Stimulated activated CD4-positive, alpha-beta T cell treated with anti-CD3 and anti-CD28 coated beads, Interleukin-4, amount 100 ng/mL, for 48 hours (primary cell): Measurements from ENCODE around the gene PCDHA12.
"Not testable (repeated sequence)": the region's sequence is repeated elsewhere in the genome, so short reads cannot be mapped to it uniquely, and the experiment has no call there.

Source experiments
- DNase-seq, 2 donors: peaks; one replicate each; pipeline ENCODE4 v3.0.0-alpha.2; 2020; ENCODE audit warnings: low read depth in 2 of 2

The PCDHA12 gene

GRCh38 chr5:140875085-140876065 is at the start of gene PCDHA12:
PCDHA12 (plus strand) TSS chr5:140875308; CDS start chr5:140875473, 165 bp downstream.
- no peak for DNase-seq

- no peak for DNase-seq
Observed at GRCh38 chr5:140827704-140828361, 47.3 kb upstream of the PCDHA12 start, which contains the start of gene PCDHA6. PCDHA6 (plus strand) TSS chr5:140827960; CDS start chr5:140828092, 132 bp downstream.

- no peak for DNase-seq
Observed at GRCh38 chr5:140828362-140828737, 46.8 kb upstream of the PCDHA12 start.

- DNase-seq, result not testable (repeated sequence)
Observed at GRCh38 chr5:140829511-140830501, 45.3 kb upstream of the PCDHA12 start.

- no peak for DNase-seq
Observed at GRCh38 chr5:140833993-140834392, 41.1 kb upstream of the PCDHA12 start, which contains the start of gene PCDHA7. PCDHA7 (plus strand) TSS chr5:140834269; CDS start chr5:140834384, 115 bp downstream.

- DNase-seq, result not testable (repeated sequence)
Observed at GRCh38 chr5:140834439-140835008, 40.6 kb upstream of the PCDHA12 start.

GRCh38 chr5:140835622-140836510 is 39.2 kb upstream of the PCDHA12 start:
- DNase-seq, result no peak

GRCh38 chr5:140840978-140841962 is 33.8 kb upstream of the PCDHA12 start, which contains the start of gene PCDHA8:
PCDHA8 (plus strand) TSS chr5:140841187; CDS start chr5:140841322, 135 bp downstream.
- no peak for DNase-seq

- no peak for DNase-seq
Observed at GRCh38 chr5:140842798-140843733, 32.0 kb upstream of the PCDHA12 start.

- DNase-seq, result not testable (repeated sequence)
Observed at GRCh38 chr5:140848139-140849102, 26.7 kb upstream of the PCDHA12 start, which contains the start of gene PCDHA9. PCDHA9 (plus strand) TSS chr5:140848382; CDS start chr5:140848496, 114 bp downstream.

GRCh38 chr5:140849831-140850634 is 25.1 kb upstream of the PCDHA12 start:
- DNase-seq, result not testable (repeated sequence)

GRCh38 chr5:140855772-140856674 is 19.1 kb upstream of the PCDHA12 start, which contains the start of gene PCDHA10:
PCDHA10 (plus strand) TSS chr5:140855897; CDS start chr5:140856049, 152 bp downstream.
- no peak for DNase-seq

- DNase-seq, result no peak
Observed at GRCh38 chr5:140857177-140857986, 17.7 kb upstream of the PCDHA12 start.
